K562 (cell line): ENCODE data around the gene LIN28B.

Experiments used
- CEBPG ChIP-seq, 3 experiments: fragments of 200-800 bp in 1 of 3; sonication (Bioruptor generic) in 1 of 3; sonication (generic) in 1 of 3; formaldehyde crosslinking in 1 of 3; IDR thresholded peaks in 2 of 3; conservative IDR thresholded peaks in 1 of 3; 2 replicates each; pipeline versions ENCODE4 v1.6.1 to v1.8.0; 2016 to 2022; ENCODE audit warnings: missing compliant biosample characterization in 2 of 3, missing genetic modification characterization in 2 of 3, mild to moderate bottlenecking in 1 of 3, missing genetic modification reagents in 1 of 3
- KDM1A ChIP-seq, 2 experiments: fragments of 450-650 bp; IDR thresholded peaks; 2 replicates each; pipeline ENCODE4 v1.6.1; 2016; ENCODE audit warnings: mild to moderate bottlenecking in 2 of 2
- L3MBTL2 ChIP-seq: fragments of 450-650 bp; IDR thresholded peaks from 2 replicates; pipeline ENCODE4 v1.6.1; 2016; ENCODE audit warnings: mild to moderate bottlenecking, moderate library complexity
- NCOA1 ChIP-seq: fragments of 450-650 bp; IDR thresholded peaks from 2 replicates; pipeline ENCODE4 v1.6.1; 2016; ENCODE audit warnings: low read depth
- TF ChIP-seq, protein P1 (sequence below): fragments of 250-450 bp; sonication (Bioruptor Pico); IDR thresholded peaks from 2 replicates; pipeline ENCODE4 v1.5.0; 2021
- TF ChIP-seq, protein P2 (sequence below): fragments of 200-800 bp; sonication (Bioruptor generic); IDR thresholded peaks from 2 replicates; pipeline ENCODE4 v1.6.1; 2016; ENCODE audit warnings: missing genetic modification characterization, missing compliant biosample characterization
- TF ChIP-seq, protein P3 (sequence below), 3 experiments: IDR thresholded peaks in 2 of 3; conservative IDR thresholded peaks in 1 of 3; 2 replicates each; pipeline ENCODE4 v1.5.1; 2011 to 2012; ENCODE audit warnings: low read length in 3 of 3, mild to moderate bottlenecking in 3 of 3, control low read depth in 2 of 3, improper control_type of control experiment in 1 of 3, inconsistent platforms in 1 of 3, low read depth in 1 of 3, mixed read lengths in 1 of 3, moderate library complexity in 1 of 3; ENCODE audit not compliant: insufficient read depth in 2 of 3
- TF ChIP-seq, protein P4 (sequence below): fragments of 250-450 bp; sonication (Bioruptor Pico); IDR thresholded peaks from 2 replicates; pipeline ENCODE4 v1.5.0; 2021; ENCODE audit warnings: mild to moderate bottlenecking, moderate library complexity

DNA sequence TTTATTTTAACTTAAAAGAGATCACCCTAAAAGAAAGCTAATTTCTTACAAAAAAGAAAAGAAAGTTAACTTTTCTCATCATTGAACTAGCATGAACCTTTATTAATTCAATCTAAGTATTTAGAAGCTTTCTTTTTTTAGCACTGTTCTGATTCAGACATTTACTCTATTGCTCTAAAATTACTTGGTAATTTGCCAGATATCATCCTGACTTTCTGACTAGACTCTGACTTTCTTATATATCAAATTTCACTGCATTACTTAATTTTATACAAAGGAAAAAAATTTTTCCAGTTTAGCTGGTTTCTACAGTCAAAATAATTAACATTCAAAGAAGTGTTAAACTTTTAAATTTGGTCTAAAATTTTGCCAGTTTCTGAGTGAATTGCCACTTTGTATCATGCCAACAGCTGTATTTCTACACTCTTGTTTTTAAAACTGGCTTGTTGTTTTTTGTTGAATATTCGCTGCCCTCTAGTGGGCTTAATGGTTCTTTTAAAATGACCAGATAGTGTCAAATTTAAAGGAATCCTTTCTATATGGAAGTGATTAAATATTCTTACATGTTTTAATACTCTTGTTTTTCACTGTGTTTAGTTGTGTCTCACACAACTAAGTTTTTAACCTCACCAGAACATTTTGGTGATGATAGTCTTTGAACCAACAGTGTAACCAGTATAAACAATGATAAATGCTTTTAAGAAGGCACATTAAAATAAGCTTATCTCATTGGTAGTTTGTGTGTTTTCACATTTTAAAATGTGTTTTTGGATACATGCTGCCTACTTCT, 120.9 kb downstream of the LIN28B start:
- TF ChIP-seq NCOA1 = no peak
- TF ChIP-seq, protein P1, sequence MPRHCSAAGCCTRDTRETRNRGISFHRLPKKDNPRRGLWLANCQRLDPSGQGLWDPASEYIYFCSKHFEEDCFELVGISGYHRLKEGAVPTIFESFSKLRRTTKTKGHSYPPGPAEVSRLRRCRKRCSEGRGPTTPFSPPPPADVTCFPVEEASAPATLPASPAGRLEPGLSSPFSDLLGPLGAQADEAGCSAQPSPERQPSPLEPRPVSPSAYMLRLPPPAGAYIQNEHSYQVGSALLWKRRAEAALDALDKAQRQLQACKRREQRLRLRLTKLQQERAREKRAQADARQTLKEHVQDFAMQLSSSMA (CRISPR knock-in tag) = no peak
- TF ChIP-seq L3MBTL2 = no peak
- TF ChIP-seq CEBPG (CRISPR knock-in tag; IDR thresholded peaks at IDR 0.05) = no peak
- TF ChIP-seq CEBPG (tag; conservative IDR thresholded peaks at IDR 0.05 in 1 of 2, IDR thresholded peaks at IDR 0.05 in 1 of 2) = no peak
- TF ChIP-seq, protein P2, sequence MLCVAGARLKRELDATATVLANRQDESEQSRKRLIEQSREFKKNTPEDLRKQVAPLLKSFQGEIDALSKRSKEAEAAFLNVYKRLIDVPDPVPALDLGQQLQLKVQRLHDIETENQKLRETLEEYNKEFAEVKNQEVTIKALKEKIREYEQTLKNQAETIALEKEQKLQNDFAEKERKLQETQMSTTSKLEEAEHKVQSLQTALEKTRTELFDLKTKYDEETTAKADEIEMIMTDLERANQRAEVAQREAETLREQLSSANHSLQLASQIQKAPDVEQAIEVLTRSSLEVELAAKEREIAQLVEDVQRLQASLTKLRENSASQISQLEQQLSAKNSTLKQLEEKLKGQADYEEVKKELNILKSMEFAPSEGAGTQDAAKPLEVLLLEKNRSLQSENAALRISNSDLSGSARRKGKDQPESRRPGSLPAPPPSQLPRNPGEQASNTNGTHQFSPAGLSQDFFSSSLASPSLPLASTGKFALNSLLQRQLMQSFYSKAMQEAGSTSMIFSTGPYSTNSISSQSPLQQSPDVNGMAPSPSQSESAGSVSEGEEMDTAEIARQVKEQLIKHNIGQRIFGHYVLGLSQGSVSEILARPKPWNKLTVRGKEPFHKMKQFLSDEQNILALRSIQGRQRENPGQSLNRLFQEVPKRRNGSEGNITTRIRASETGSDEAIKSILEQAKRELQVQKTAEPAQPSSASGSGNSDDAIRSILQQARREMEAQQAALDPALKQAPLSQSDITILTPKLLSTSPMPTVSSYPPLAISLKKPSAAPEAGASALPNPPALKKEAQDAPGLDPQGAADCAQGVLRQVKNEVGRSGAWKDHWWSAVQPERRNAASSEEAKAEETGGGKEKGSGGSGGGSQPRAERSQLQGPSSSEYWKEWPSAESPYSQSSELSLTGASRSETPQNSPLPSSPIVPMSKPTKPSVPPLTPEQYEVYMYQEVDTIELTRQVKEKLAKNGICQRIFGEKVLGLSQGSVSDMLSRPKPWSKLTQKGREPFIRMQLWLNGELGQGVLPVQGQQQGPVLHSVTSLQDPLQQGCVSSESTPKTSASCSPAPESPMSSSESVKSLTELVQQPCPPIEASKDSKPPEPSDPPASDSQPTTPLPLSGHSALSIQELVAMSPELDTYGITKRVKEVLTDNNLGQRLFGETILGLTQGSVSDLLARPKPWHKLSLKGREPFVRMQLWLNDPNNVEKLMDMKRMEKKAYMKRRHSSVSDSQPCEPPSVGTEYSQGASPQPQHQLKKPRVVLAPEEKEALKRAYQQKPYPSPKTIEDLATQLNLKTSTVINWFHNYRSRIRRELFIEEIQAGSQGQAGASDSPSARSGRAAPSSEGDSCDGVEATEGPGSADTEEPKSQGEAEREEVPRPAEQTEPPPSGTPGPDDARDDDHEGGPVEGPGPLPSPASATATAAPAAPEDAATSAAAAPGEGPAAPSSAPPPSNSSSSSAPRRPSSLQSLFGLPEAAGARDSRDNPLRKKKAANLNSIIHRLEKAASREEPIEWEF (CRISPR knock-in tag) = no peak
- TF ChIP-seq, protein P3, sequence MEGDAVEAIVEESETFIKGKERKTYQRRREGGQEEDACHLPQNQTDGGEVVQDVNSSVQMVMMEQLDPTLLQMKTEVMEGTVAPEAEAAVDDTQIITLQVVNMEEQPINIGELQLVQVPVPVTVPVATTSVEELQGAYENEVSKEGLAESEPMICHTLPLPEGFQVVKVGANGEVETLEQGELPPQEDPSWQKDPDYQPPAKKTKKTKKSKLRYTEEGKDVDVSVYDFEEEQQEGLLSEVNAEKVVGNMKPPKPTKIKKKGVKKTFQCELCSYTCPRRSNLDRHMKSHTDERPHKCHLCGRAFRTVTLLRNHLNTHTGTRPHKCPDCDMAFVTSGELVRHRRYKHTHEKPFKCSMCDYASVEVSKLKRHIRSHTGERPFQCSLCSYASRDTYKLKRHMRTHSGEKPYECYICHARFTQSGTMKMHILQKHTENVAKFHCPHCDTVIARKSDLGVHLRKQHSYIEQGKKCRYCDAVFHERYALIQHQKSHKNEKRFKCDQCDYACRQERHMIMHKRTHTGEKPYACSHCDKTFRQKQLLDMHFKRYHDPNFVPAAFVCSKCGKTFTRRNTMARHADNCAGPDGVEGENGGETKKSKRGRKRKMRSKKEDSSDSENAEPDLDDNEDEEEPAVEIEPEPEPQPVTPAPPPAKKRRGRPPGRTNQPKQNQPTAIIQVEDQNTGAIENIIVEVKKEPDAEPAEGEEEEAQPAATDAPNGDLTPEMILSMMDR (IDR thresholded peaks at IDR 0.05 in 2 of 3, conservative IDR thresholded peaks at IDR 0.05 in 1 of 3; ENCODE audit: insufficient read depth in 2 of 3, low read depth in 1 of 3, low read length in 3 of 3) = peak; percentile 42 to 75 (median 50); a peak in 3 of 6 replicates
- TF ChIP-seq, protein P4, sequence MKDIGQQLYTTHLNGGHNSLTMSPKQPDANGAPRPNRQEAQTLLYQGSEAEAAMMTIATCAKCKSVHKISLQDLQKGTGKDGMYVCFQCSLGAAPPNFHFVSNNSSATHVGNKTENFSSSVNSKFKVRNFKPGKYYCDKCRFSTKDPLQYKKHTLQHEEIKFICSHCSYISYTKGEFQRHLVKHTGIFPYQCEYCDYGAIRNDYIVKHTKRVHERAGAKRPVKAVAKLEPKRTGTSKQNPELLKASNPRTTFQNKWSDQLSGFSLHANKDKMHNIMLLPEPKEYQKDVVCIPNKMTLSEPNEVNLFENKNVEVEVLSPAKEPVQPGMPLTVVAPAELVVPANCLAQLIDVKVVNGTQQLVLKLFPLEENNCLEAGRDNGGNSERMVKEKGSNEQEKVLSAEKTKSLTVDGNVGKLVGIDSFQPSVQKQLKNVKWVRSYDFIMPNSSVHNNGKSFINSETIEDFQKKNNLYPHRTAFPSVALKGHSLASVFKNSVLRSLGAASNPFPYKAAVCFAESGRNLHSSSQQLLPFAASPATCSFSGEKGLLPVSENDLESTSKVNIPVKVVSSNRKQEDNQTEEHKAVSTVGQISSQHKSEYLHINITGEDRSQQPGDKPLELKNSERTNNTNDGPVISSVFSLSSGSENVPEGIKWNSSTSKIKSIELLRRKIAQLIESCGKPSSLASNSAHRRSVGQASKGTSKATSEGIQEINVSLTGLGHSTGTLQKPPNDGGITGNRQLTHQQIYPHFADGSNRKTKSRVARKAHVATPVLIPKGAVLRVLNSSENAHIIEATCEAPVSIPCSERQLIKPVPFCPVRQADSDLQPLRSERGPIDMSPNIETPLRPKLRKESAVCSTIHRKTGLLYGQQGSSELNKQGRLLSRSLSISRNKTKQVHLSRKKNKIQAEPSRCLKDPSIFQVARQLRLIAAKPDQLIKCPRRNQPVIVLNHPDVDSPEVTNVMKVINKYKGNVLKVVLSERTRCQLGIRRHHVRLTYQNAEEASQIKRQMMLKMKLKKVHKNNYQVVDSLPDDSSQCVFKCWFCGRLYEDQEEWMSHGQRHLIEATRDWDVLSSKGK = no peak
- no peak for TF ChIP-seq KDM1A (IDR thresholded peaks at IDR 0.05)
